HG02798 (cell line): ENCODE results near the gene THEMIS.
"Not testable (repeated sequence)": the region's sequence is repeated elsewhere in the genome, so short reads cannot be mapped to it uniquely, and the experiment has no call there.

Source experiments
- ATAC-seq: cut with Tn5 transposase; IDR thresholded peaks from one replicate; pipeline ENCODE4 v1.9.1; 2021; ENCODE audit warnings: mild to moderate bottlenecking; ENCODE audit not compliant: unreplicated experiment, poor library complexity

Gene THEMIS

DNA sequence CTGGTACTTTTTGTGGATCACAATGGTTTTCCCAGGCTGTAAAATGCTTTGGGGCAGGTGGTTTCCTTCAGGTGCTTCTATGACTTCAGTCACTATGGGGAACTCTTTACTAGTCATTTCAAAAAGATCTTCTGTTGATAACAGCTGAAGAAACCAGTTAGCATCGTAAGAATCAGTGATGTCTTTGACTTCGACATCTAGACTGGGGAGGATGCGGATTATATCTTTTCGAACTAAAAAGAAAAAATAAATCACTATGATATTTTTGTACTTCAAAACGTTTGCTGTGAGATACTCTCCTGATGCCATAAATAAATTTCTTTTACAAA, 87.2 kb downstream of the THEMIS start:
- no peak for ATAC-seq

DNA sequence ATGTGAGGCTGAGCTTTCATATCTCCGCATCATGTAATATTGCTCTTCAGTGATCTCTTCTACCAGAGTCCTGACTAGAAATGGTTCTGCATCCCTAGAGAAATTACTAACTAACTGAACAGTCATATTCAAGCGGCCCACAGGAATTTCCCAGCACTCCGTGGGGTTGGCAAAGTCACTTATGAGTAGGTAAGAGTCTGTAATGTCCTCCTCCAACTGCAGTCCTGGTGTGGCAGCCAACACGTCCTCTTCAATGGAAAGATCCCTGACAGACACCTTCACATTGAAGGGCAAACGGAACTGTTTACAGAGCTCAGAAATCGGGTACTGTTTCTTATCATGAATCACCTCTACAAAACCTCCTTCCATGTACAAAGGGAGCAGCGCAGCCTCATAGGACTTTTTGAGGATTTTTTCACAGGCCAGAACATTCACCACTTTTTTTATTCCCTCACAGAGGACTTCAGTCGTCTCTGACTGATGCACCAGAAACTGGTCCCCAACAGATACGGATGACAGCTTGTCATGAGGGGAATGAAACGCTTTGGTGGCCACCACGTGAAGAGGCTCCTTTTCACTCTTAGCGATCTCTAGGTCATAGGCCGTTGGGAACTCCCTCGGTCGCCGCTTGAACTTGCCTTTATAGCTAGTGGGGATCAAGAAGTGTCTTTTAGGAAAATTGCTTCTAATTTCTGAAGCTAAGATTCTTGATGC, 87.7 kb downstream of the THEMIS start:
- no peak for ATAC-seq

DNA sequence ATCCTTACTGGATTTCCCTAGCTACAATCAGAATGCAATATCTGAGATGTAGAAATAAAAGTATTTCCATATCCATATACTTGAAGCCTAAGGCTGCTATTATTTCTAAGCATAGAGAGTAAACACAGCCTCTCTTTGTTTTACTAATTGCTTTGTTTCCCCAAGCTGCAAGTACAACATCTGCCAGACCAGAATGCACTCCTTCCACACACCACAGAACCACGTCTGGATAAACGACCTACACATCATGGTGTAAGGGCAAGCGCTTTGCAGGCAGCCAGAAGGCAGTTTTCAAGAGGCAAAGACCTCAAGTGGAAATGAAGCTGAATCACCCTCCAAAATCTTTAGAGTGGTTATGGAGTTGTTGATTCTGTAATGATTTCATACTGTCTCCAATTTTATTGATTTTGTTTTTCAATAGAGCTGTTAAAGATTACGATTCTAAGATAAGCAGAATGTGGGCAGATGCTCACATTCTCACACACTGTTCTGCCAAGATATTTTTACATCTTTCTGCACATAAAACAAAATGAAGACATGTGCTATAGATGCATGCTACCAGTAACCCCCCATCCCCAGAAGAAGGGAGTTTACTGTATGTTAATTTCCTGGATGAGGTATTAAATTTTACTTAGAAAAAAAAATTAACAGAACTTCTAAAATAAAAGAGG, 88.8 kb downstream of the THEMIS start:
- ATAC-seq, result no peak

DNA sequence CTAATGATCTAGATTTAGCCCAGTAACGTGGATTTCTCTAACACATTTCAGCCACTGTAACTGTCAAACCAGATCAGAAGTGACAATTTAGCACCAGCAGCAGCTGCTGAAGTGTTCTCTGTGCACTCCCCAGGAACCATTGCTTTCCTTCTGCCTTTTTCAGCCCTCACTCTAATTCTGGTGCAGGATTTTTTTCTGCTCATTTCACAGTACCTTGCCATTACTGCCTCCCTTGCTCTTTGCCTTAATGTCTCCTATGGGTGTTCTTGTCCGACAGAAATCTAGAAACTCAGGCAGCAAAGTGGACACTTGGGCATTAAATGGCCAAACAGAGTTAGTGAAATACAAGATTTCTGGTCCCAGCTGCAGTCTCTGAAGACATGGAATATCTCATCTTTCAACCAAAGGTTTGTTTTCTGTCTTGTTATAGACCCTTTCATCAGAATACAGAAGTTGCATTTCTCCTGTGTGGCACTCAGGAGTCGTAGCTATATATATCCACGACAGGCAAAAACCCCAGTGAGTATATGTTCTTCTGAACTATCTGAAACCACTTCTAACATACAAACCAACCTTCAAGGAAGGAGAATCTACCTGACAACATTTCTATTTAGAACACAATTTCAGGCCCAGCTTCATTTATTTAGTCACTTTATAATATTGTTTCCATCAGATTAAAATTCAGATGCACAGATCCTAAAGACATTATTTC, 92.9 kb downstream of the THEMIS start:
- ATAC-seq, result no peak

DNA sequence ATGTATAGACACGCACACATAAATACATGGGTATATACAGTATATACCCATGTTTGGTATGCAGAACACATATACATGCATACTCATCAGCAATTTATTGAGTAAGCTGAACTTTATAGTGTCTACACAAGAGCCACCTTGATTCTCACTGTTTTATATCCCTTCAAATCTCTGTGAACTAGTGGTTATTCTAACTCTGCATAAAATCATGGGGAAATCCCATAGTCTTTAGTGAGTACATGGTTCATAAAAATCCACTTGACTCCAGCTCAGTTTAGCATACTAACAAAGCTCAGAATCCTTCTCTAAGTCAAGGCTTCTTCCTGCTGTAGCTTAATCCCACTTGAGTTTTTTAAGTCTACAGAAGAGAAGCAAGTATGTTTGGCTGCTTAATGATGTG, 104.1 kb downstream of the THEMIS start:
- no peak for ATAC-seq

GRCh38 chr6:127794405-127794804, 106.5 kb downstream of the THEMIS start:
- ATAC-seq, result no peak

- ATAC-seq, result no peak
These were observed 107.5 kb downstream of the THEMIS start for GRCh38 chr6:127793396-127793795.

- ATAC-seq, result no peak
These were observed 108.2 kb downstream of the THEMIS start for GRCh38 chr6:127792616-127793015.

- no peak for ATAC-seq
These were observed 108.9 kb downstream of the THEMIS start for GRCh38 chr6:127791779-127792528.

DNA sequence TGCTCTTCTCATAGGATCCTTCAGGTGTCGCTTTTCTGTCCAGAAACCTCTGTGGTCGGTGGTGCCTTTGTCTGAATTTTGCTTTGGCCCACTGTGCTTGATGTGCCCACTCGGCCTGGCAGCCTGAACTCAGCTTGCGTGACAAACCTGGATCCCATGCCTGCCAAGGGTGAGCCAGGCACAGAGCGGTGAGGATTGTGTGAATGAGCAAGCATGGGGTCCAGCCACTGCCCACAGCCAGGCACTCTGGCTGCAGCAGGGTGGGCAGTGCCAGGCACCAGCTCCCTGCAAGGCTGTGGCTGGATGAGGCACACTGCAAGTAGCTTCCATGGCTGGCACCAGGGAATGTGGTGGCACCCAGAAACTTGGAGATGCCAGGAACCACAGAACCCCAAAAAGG, 110.3 kb downstream of the THEMIS start:
- no peak for ATAC-seq

DNA sequence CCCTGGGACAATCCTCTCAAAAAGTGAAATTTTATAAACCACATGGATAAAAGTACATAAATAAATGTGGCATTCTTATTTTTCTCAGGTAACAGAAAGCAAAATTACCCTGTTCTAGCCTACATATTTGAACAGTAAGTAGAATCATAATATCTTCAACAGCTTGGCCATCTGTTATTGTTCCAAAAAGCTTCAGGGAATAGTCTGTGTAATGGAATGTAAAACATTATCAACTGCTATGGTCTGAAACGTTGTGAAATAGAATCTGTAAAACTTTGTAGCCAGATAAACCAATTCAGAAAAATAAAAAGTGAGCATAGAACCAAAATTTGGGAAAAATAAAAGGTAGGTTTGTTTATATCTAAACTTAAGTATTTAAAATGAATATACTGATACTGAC, 114.7 kb downstream of the THEMIS start:
- no peak for ATAC-seq

GRCh38 chr6:127784468-127784867, 116.4 kb downstream of the THEMIS start:
- ATAC-seq, result no peak

- ATAC-seq, result not testable (repeated sequence)
These were observed 119.1 kb downstream of the THEMIS start for GRCh38 chr6:127781636-127782272.

DNA sequence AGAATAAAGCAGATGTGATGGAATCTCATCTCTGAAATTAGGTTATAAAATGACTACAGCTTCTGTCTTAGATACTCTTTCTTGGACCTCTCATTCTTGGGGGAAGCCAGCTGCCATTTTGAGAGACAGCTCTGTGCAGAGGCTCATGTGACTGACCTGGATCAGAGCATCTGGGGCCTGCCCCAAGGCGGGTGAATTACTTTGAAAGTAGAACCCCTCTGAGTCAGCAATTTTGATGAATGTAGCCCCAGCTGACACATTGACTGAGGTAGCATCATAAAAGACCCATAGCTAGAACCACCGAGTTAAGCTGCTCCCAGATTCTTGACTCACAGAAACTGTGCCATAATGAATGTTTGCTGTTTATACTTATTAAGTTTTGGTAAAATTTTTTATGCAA, 124.5 kb downstream of the THEMIS start:
- ATAC-seq, result no peak

DNA sequence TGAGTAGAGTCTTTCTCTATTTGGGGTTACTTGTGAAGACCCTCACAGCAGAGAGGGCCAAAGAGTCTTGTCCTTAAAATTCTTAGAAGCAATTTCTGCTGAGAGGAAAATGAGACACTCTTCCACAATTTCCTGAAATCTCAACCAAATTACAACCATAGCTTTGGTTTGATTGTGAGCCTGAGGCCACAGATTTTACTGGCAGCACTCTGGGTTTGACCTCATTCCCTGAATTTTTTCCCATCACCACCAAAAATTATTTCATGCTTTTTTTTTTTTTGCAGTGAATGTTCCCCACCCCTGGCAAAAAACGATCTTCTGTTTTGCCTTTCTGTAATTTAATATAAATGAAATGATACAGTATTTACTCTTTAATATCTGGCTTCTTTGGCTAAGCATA, 125.5 kb downstream of the THEMIS start:
- ATAC-seq, result no peak

DNA sequence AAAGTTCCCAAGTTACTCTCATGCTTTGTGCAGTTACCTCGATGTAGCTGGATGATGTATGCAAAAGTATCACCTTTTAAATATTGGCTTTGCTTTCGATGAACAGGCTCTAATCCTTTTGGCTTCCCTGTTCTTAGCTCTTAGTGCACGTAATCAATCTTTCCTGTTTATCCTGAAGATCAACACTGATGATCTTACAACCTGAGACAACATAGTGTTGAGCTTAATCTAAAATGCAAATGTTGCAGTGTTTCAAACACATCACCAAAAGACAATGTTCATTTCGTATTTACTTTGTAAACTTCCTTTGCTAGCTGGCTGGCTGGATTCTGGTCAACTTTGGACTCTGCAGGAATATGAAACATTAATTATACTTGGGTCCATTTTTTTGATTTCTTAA, 132.1 kb downstream of the THEMIS start:
- ATAC-seq, result no peak

DNA sequence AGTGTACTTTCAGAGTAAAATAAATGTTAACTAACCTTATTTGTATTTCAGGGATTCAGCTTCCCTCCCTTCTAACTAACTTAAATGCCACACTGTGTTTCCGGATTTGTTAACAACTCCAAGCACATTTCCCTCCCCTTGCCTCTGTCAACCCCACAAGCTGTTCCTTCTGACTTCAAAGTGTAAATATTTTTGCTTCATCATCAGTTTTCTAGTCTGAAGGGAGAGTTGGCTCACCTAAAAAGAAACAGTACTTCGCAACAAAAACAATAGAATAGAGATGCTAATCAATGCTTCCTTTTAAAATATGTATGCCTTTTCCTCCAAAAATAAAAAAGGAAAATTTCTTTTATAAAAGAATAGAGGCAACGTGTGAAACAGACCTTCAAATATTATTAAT, 132.6 kb downstream of the THEMIS start:
- ATAC-seq, result no peak

GRCh38 chr6:127765949-127766348, 134.9 kb downstream of the THEMIS start:
- no peak for ATAC-seq

DNA sequence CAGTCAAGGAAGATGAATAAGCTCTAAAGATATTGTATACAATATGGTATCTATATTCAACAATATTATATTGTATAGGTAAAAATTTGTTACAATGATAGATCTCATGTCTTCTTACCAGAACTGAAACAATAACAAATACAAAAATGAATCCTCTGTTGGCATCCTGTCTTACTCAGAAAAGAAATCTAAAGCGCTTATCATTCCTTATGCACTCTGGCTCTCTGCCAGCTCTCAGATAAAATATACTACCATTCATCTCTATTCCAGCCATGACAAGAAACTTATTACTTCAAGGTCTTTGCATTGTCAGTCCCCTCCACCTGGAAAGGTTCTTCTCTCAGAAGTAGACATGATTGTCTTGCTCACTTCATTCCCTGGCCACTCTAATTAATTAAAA, 138.6 kb downstream of the THEMIS start:
- no peak for ATAC-seq

- ATAC-seq, result no peak
These were observed 139.8 kb downstream of the THEMIS start for GRCh38 chr6:127761084-127761483.
